Activated B cell treated with CpG ODN at 0.5 μM for 24 hours (primary cell): ENCODE data around the gene METAP2. TPM values are rescaled to one million over a fixed set of nuclear protein-coding genes. Genes with fewer than 3 reads are reported as not detected.

ENCODE experiments used
- ATAC-seq: fragments of 200-7000 bp; cut with Tn5 transposase; one replicate; pipeline ENCODE4 v1.10.0; 2021; ENCODE audit warnings: low read depth, mild to moderate bottlenecking, moderate library complexity
- CTCF ChIA-PET: fragments of 350-600 bp; sonication (Branson Sonifier 250); formaldehyde crosslinking; loops from one replicate; lab custom pipeline; 2021; ENCODE audit warnings: antibody characterized with exemption; lab: Charles Lee
- POLR2A ChIA-PET: fragments of 350-600 bp; sonication (Branson Sonifier 250); formaldehyde crosslinking; loops from one replicate; lab custom pipeline; 2021; ENCODE audit warnings: antibody characterized with exemption; lab: Charles Lee
- DNase-seq: peaks from one replicate; pipeline ENCODE4 v3.0.0; 2022
- H3K27ac Mint-ChIP-seq: one replicate; pipeline ENCODE4 v1.8.0; 2020; ENCODE audit warnings: mixed read lengths
- H3K27me3 Mint-ChIP-seq: one replicate; pipeline ENCODE4 v1.8.0; 2021; ENCODE audit warnings: mixed read lengths
- H3K36me3 Mint-ChIP-seq: one replicate; pipeline ENCODE4 v1.8.0; 2021; ENCODE audit warnings: low read depth, mixed read lengths
- H3K4me1 Mint-ChIP-seq: one replicate; pipeline ENCODE4 v1.8.0; 2021; ENCODE audit warnings: mixed read lengths
- H3K4me3 Mint-ChIP-seq: one replicate; pipeline ENCODE4 v1.8.0; 2020; ENCODE audit warnings: mild to moderate bottlenecking, mixed read lengths
- H3K9me3 Mint-ChIP-seq: one replicate; pipeline ENCODE4 v1.8.0; 2020; ENCODE audit warnings: mixed read lengths
- intact Hi-C: fragments of 100-400 bp; cut with micrococcal nuclease; formaldehyde crosslinking; loops from one replicate; pipeline ENCODE4 v1.15.1; 2024
- total RNA-seq: library from RNA; stranded (reverse); gene quantifications from 2 replicates; pipeline ENCODE4 v1.2.3, GENCODE V29; 2022
- TF ChIP-seq, protein P1 (sequence below): fragments of 200-600 bp; IDR thresholded peaks from one replicate; pipeline ENCODE4 v1.8.0; 2022; ENCODE audit warnings: antibody characterized with exemption, mild to moderate bottlenecking

METAP2 gene
- total RNA-seq, 1 donor from 2014 or later: 63.0 TPM

GRCh38 chr12:95484524-95484923 lies 10.6 kb downstream of the METAP2 start:
- ChIA-PET CTCF (no interaction called here), POLR2A (no interaction called here)
- DNase-seq (no peak), ATAC-seq (no peak)
- Mint-ChIP-seq H3K9me3 (no peaks in the 10 kb centered on the region), H3K36me3 (peaks cover 71% of the 10 kb centered on the region), H3K27ac (no peak overlapping the region), H3K4me1 (peaks cover 19% of the 10 kb centered on the region), H3K27me3 (no peaks in the 10 kb centered on the region), H3K4me3 (no peak overlapping the region)
- intact Hi-C loops: no loop called here
- TF ChIP-seq, protein P1, sequence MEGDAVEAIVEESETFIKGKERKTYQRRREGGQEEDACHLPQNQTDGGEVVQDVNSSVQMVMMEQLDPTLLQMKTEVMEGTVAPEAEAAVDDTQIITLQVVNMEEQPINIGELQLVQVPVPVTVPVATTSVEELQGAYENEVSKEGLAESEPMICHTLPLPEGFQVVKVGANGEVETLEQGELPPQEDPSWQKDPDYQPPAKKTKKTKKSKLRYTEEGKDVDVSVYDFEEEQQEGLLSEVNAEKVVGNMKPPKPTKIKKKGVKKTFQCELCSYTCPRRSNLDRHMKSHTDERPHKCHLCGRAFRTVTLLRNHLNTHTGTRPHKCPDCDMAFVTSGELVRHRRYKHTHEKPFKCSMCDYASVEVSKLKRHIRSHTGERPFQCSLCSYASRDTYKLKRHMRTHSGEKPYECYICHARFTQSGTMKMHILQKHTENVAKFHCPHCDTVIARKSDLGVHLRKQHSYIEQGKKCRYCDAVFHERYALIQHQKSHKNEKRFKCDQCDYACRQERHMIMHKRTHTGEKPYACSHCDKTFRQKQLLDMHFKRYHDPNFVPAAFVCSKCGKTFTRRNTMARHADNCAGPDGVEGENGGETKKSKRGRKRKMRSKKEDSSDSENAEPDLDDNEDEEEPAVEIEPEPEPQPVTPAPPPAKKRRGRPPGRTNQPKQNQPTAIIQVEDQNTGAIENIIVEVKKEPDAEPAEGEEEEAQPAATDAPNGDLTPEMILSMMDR: no peak

DNA sequence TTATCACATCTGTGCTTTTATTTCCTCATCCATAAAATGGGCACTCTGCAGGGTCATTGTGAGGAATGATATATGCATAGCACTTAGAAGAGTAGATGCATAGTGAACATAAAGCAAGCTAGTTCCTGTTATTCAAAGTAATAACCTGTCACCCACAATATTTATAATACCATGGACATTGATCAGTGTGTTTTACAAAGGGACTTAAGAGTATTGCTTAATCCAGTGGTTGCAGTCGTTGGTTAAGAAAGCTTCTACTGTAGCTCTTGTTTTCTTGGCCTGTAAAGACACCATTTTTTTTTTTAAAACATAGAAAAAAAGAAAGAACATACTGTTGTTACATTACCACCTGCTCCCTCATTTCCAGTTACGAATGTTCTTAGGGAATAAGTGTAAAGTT lies 13.1 kb downstream of the METAP2 start:
- ChIA-PET CTCF (no interaction called here), POLR2A (interaction anchor here (0.6 to 0.7 kb wide), 2 partner anchors 14 to 325 kb away, joined by 3 to 8 read pairs; partner anchors contain the start of gene METAP2)
- TF ChIP-seq, protein P1: no peak
- Mint-ChIP-seq H3K27ac (no peak overlapping the region), H3K36me3 (peaks cover 67% of the 10 kb centered on the region), H3K4me1 (no peaks in the 10 kb centered on the region), H3K9me3 (no peaks in the 10 kb centered on the region), H3K4me3 (no peak overlapping the region), H3K27me3 (no peaks in the 10 kb centered on the region)
- intact Hi-C loops: no loop called here
- DNase-seq (no peak), ATAC-seq (no peak)

- Mint-ChIP-seq H3K36me3 (peaks cover 66% of the 10 kb centered on the region), H3K4me1 (no peaks in the 10 kb centered on the region), H3K27me3 (no peaks in the 10 kb centered on the region), H3K9me3 (no peaks in the 10 kb centered on the region), H3K27ac (no peak overlapping the region), H3K4me3 (no peak overlapping the region)
- CTCF ChIA-PET: interaction anchor here (0.9 kb wide), 1 partner anchor 42 kb away, joined by 3 read pairs; no protein-coding TSS in a partner anchor
- DNase-seq (no peak), ATAC-seq (no peak)
- TF ChIP-seq, protein P1: no peak
- intact Hi-C loops: no loop called here
- POLR2A ChIA-PET: no interaction called here
Measured at GRCh38 chr12:95492462-95492861, 18.5 kb downstream of the METAP2 start.

DNA sequence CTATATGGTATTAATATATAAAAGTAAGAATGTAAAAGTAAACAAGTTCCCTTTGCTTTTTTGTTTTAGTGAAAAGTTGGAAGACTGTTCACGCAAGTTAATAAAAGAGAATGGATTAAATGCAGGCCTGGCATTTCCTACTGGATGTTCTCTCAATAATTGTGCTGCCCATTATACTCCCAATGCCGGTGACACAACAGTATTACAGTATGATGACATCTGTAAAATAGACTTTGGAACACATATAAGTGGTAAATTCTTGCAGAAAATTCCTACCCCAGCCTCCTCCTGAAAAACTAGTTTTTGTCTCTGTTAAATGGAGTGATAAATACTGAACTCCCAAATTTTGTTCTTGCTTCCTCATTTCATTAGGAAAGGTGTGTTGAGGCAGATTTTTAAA lies 20.9 kb downstream of the METAP2 start:
- Mint-ChIP-seq H3K4me3 (no peak overlapping the region), H3K27ac (no peak overlapping the region), H3K36me3 (peaks cover 72% of the 10 kb centered on the region), H3K4me1 (peaks cover 6% of the 10 kb centered on the region), H3K27me3 (no peaks in the 10 kb centered on the region), H3K9me3 (no peaks in the 10 kb centered on the region)
- no peak for DNase-seq
- TF ChIP-seq, protein P1: no peak
- intact Hi-C loops: no loop called here
- ATAC-seq: no peak
- ChIA-PET CTCF (no interaction called here), POLR2A (no interaction called here)

DNA sequence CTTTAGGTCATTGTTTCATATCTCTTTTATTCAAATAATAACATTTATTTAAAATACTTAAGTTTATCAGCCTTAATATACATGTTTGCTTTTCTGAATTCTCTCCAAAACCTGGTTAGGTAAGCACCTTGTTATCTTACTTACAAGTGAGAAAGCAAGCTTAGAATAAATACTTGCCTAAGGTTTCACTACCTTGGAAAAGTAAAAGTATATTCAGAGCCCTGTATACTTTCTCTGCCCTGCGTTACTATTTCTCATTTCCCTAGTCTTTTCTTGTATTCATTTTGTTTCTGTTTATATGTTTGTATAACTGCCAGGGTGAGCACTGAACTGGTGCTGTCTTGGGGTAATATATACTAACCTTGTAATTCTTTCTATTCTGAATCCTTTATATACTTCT lies 21.5 kb downstream of the METAP2 start:
- Mint-ChIP-seq H3K4me3 (no peak overlapping the region), H3K9me3 (no peaks in the 10 kb centered on the region), H3K36me3 (peaks cover 74% of the 10 kb centered on the region), H3K4me1 (peaks cover 6% of the 10 kb centered on the region), H3K27ac (peak overlapping the region; percentile 20), H3K27me3 (no peaks in the 10 kb centered on the region)
- ATAC-seq: no peak
- no peak for DNase-seq
- TF ChIP-seq, protein P1: no peak
- CTCF ChIA-PET: no interaction called here
- intact Hi-C loops: no loop called here
- POLR2A ChIA-PET: no interaction called here
